WTC11 (cell line): Measurements from ENCODE around the gene TMEM108. TPM values are rescaled to one million over a fixed set of nuclear protein-coding genes. Genes with fewer than 3 reads are reported as not detected.

Experiments
- ATAC-seq: fragments of 200-7000 bp; cut with Tn5 transposase; 2 replicates; pipeline ENCODE4 v1.10.0; 2021; ENCODE audit warnings: mild to moderate bottlenecking, moderate library complexity
- CTCF ChIA-PET: fragments of 300-600 bp; sonication (Branson Sonifier 250); formaldehyde crosslinking; loops from one replicate; lab custom pipeline; 2021; ENCODE audit warnings: antibody characterized with exemption; lab: Charles Lee
- POLR2A ChIA-PET: fragments of 350-600 bp; sonication (Branson Sonifier 250); formaldehyde crosslinking; loops from one replicate; lab custom pipeline; 2021; ENCODE audit warnings: antibody characterized with exemption; lab: Charles Lee
- DNase-seq: peaks from one replicate; pipeline ENCODE4 v3.0.0; 2021; ENCODE audit warnings: low spot score
- H3K27ac Mint-ChIP-seq: 2 replicates; pipeline ENCODE4 v1.8.0; 2021; ENCODE audit warnings: mixed read lengths
- H3K27me3 Mint-ChIP-seq: 2 replicates; pipeline ENCODE4 v1.8.0; 2021; ENCODE audit warnings: low read depth, mild to moderate bottlenecking, moderate library complexity, mixed read lengths
- H3K36me3 Mint-ChIP-seq: 2 replicates; pipeline ENCODE4 v1.8.0; 2021; ENCODE audit warnings: mixed read lengths
- H3K4me1 Mint-ChIP-seq: 2 replicates; pipeline ENCODE4 v1.8.0; 2022; ENCODE audit warnings: mixed read lengths
- H3K4me3 Mint-ChIP-seq: 2 replicates; pipeline ENCODE4 v1.8.0; 2021; ENCODE audit warnings: mild to moderate bottlenecking, moderate library complexity, mixed read lengths
- H3K9me3 Mint-ChIP-seq: 2 replicates; pipeline ENCODE4 v1.8.0; 2021; ENCODE audit warnings: mixed read lengths
- EMX1 ChIP-seq: fragments of 250-450 bp; sonication (Bioruptor Pico); IDR thresholded peaks from 2 replicates; pipeline ENCODE4 v1.8.0; 2021; ENCODE audit warnings: mild to moderate bottlenecking
- FOXJ3 ChIP-seq: sonication (generic); formaldehyde crosslinking; IDR thresholded peaks from 2 replicates; pipeline ENCODE4 v1.9.0; 2021; ENCODE audit warnings: missing genetic modification reagents, mild to moderate bottlenecking, borderline replicate concordance
- HMGA2 ChIP-seq: fragments of 250-450 bp; sonication (Bioruptor Pico); IDR thresholded peaks from 2 replicates; pipeline ENCODE4 v1.4.0; 2021; ENCODE audit warnings: mild to moderate bottlenecking, moderate library complexity
- IRF2 ChIP-seq: sonication (generic); formaldehyde crosslinking; IDR thresholded peaks from 2 replicates; pipeline ENCODE4 v1.8.0; 2022; ENCODE audit warnings: low read depth, missing genetic modification reagents, borderline replicate concordance
- KAT7 ChIP-seq: sonication (generic); formaldehyde crosslinking; IDR thresholded peaks from 2 replicates; pipeline ENCODE4 v1.8.1; 2023; ENCODE audit warnings: missing genetic modification reagents, mild to moderate bottlenecking, borderline replicate concordance
- NFYB ChIP-seq: sonication (generic); formaldehyde crosslinking; conservative IDR thresholded peaks from 2 replicates; pipeline ENCODE4 v1.8.0; 2022; ENCODE audit warnings: low read depth, missing genetic modification reagents
- SP1 ChIP-seq: sonication (generic); formaldehyde crosslinking; conservative IDR thresholded peaks from 2 replicates; pipeline ENCODE4 v1.8.1; 2022; ENCODE audit warnings: missing genetic modification reagents
- ZNF219 ChIP-seq: sonication (generic); formaldehyde crosslinking; IDR thresholded peaks from 2 replicates; pipeline ENCODE4 v1.8.0; 2023; ENCODE audit warnings: missing genetic modification reagents, mild to moderate bottlenecking, borderline replicate concordance
- ZNF396 ChIP-seq: fragments of 250-450 bp; sonication (Bioruptor Pico); IDR thresholded peaks from 2 replicates; pipeline ENCODE4 v1.8.0; 2021; ENCODE audit warnings: mild to moderate bottlenecking, moderate library complexity, borderline replicate concordance
- total RNA-seq: library from RNA; stranded (reverse); gene quantifications from 3 replicates; pipeline ENCODE4 v1.2.3, GENCODE V29; 2021
- TF ChIP-seq, protein P1 (sequence below): sonication (generic); formaldehyde crosslinking; IDR thresholded peaks from 2 replicates; pipeline ENCODE4 v1.8.1; 2022; ENCODE audit warnings: mild to moderate bottlenecking, moderate library complexity, missing genetic modification reagents
- TF ChIP-seq, protein P2 (sequence below): sonication (generic); formaldehyde crosslinking; IDR thresholded peaks from 2 replicates; pipeline ENCODE4 v1.8.0; 2023; ENCODE audit warnings: missing genetic modification reagents, mild to moderate bottlenecking, borderline replicate concordance
- TF ChIP-seq, protein P3 (sequence below): sonication (generic); formaldehyde crosslinking; IDR thresholded peaks from 2 replicates; pipeline ENCODE4 v1.8.0; 2022; ENCODE audit warnings: missing genetic modification reagents
- TF ChIP-seq, protein P4 (sequence below): fragments of 250-450 bp; sonication (Bioruptor Pico); IDR thresholded peaks from 2 replicates; pipeline ENCODE4 v1.8.0; 2021; ENCODE audit warnings: mild to moderate bottlenecking
- TF ChIP-seq, protein P5 (sequence below): sonication (generic); formaldehyde crosslinking; IDR thresholded peaks from 2 replicates; pipeline ENCODE4 v1.8.0; 2022; ENCODE audit warnings: mild to moderate bottlenecking, missing genetic modification reagents
- TF ChIP-seq, protein P6 (sequence below): sonication (generic); formaldehyde crosslinking; IDR thresholded peaks from 2 replicates; pipeline ENCODE4 v1.8.1; 2023; ENCODE audit warnings: mild to moderate bottlenecking, missing genetic modification reagents, moderate library complexity
- TF ChIP-seq, protein P7 (sequence below): fragments of 250-450 bp; sonication (Bioruptor Pico); conservative IDR thresholded peaks from 2 replicates; pipeline ENCODE4 v1.9.0; 2021; ENCODE audit warnings: mild to moderate bottlenecking
- TF ChIP-seq, protein P8 (sequence below): sonication (generic); formaldehyde crosslinking; conservative IDR thresholded peaks from 2 replicates; pipeline ENCODE4 v1.8.1; 2022; ENCODE audit warnings: mild to moderate bottlenecking, missing genetic modification reagents

TMEM108 gene
- total RNA-seq, 1 experiment from 2014 or later: 14.7 TPM

DNA sequence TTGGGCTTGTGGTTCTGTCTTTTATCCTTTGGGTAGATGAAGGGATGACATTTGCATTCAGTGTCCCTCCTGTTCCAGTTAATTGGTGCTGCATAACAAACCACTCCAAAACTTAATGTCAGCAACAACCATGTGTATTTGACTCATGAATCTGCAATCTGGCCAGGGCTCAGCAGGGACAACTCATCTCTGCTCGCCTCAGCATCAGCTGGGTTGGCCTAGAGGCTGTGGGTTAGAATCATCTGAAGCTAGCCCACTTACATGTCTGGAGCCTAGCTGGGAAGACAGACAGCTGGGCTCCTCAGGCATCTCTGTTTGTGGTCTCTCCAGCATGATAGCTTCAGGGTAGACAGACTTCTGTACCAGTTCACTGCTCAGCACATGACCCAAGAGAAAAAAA lies 92.0 kb downstream of the TMEM108 start:
- 0 out of 2 replicates have a peak overlapping the region, but pooled peaks have one; percentile 42 for H3K27ac Mint-ChIP-seq

DNA sequence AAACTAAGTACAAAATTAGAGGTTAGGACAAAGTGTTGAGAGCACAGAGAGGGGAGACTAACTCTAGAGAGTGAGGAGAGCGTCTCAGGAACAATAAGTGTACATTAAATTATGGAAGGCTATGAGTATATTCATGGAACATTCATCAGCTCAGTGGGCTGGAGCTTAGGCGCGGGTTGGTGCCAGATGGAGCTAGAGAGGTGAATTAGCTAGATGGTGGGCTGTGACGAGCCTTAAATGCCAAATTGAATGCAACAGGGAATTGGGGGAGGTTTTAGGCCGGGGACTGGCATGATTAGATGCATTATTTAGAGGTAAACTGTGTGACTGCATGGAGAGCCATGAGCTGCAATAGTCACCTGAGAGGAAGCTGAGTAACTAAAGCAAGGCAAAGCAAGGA lies 97.1 kb downstream of the TMEM108 start:
- Mint-ChIP-seq H3K9me3 (peaks cover 8% of the 10 kb centered on the region), H3K27ac (0 out of 2 replicates have a peak overlapping the region, but pooled peaks have one; percentile 3), H3K4me1 (peaks cover 40% of the 10 kb centered on the region), H3K27me3 (no peaks in the 10 kb centered on the region), H3K36me3 (peaks cover 3% of the 10 kb centered on the region; the same call in 1 of the 2 replicates), H3K4me3 (no peak overlapping the region)
- CTCF ChIA-PET: interaction anchor here (1.0 to 1.2 kb wide), 2 partner anchors 139 to 404 kb away, joined by 4 to 5 read pairs; no protein-coding TSS in a partner anchor
- ATAC-seq (no peak), DNase-seq (no peak)
- POLR2A ChIA-PET: no interaction called here
- TF ChIP-seq, protein P1, sequence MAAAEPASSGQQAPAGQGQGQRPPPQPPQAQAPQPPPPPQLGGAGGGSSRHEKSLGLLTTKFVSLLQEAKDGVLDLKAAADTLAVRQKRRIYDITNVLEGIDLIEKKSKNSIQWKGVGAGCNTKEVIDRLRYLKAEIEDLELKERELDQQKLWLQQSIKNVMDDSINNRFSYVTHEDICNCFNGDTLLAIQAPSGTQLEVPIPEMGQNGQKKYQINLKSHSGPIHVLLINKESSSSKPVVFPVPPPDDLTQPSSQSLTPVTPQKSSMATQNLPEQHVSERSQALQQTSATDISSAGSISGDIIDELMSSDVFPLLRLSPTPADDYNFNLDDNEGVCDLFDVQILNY: no peak
- TF ChIP-seq, protein P2, sequence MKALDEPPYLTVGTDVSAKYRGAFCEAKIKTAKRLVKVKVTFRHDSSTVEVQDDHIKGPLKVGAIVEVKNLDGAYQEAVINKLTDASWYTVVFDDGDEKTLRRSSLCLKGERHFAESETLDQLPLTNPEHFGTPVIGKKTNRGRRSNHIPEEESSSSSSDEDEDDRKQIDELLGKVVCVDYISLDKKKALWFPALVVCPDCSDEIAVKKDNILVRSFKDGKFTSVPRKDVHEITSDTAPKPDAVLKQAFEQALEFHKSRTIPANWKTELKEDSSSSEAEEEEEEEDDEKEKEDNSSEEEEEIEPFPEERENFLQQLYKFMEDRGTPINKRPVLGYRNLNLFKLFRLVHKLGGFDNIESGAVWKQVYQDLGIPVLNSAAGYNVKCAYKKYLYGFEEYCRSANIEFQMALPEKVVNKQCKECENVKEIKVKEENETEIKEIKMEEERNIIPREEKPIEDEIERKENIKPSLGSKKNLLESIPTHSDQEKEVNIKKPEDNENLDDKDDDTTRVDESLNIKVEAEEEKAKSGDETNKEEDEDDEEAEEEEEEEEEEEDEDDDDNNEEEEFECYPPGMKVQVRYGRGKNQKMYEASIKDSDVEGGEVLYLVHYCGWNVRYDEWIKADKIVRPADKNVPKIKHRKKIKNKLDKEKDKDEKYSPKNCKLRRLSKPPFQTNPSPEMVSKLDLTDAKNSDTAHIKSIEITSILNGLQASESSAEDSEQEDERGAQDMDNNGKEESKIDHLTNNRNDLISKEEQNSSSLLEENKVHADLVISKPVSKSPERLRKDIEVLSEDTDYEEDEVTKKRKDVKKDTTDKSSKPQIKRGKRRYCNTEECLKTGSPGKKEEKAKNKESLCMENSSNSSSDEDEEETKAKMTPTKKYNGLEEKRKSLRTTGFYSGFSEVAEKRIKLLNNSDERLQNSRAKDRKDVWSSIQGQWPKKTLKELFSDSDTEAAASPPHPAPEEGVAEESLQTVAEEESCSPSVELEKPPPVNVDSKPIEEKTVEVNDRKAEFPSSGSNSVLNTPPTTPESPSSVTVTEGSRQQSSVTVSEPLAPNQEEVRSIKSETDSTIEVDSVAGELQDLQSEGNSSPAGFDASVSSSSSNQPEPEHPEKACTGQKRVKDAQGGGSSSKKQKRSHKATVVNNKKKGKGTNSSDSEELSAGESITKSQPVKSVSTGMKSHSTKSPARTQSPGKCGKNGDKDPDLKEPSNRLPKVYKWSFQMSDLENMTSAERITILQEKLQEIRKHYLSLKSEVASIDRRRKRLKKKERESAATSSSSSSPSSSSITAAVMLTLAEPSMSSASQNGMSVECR (CRISPR knock-in tag): no peak
- TF ChIP-seq ZNF396 (no peak), HMGA2 (CRISPR knock-in tag) (no peak), ZNF219 (CRISPR knock-in tag) (no peak), NFYB (CRISPR knock-in tag) (no peak), FOXJ3 (CRISPR knock-in tag) (no peak), SP1 (CRISPR knock-in tag) (no peak), IRF2 (CRISPR knock-in tag) (no peak), EMX1 (CRISPR knock-in tag) (no peak)
- TF ChIP-seq, protein P3, sequence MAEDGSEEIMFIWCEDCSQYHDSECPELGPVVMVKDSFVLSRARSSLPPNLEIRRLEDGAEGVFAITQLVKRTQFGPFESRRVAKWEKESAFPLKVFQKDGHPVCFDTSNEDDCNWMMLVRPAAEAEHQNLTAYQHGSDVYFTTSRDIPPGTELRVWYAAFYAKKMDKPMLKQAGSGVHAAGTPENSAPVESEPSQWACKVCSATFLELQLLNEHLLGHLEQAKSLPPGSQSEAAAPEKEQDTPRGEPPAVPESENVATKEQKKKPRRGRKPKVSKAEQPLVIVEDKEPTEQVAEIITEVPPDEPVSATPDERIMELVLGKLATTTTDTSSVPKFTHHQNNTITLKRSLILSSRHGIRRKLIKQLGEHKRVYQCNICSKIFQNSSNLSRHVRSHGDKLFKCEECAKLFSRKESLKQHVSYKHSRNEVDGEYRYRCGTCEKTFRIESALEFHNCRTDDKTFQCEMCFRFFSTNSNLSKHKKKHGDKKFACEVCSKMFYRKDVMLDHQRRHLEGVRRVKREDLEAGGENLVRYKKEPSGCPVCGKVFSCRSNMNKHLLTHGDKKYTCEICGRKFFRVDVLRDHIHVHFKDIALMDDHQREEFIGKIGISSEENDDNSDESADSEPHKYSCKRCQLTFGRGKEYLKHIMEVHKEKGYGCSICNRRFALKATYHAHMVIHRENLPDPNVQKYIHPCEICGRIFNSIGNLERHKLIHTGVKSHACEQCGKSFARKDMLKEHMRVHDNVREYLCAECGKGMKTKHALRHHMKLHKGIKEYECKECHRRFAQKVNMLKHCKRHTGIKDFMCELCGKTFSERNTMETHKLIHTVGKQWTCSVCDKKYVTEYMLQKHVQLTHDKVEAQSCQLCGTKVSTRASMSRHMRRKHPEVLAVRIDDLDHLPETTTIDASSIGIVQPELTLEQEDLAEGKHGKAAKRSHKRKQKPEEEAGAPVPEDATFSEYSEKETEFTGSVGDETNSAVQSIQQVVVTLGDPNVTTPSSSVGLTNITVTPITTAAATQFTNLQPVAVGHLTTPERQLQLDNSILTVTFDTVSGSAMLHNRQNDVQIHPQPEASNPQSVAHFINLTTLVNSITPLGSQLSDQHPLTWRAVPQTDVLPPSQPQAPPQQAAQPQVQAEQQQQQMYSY (CRISPR knock-in tag): no peak
- TF ChIP-seq, protein P4, sequence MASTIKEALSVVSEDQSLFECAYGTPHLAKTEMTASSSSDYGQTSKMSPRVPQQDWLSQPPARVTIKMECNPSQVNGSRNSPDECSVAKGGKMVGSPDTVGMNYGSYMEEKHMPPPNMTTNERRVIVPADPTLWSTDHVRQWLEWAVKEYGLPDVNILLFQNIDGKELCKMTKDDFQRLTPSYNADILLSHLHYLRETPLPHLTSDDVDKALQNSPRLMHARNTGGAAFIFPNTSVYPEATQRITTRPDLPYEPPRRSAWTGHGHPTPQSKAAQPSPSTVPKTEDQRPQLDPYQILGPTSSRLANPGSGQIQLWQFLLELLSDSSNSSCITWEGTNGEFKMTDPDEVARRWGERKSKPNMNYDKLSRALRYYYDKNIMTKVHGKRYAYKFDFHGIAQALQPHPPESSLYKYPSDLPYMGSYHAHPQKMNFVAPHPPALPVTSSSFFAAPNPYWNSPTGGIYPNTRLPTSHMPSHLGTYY (CRISPR knock-in tag): no peak
- TF ChIP-seq, protein P5, sequence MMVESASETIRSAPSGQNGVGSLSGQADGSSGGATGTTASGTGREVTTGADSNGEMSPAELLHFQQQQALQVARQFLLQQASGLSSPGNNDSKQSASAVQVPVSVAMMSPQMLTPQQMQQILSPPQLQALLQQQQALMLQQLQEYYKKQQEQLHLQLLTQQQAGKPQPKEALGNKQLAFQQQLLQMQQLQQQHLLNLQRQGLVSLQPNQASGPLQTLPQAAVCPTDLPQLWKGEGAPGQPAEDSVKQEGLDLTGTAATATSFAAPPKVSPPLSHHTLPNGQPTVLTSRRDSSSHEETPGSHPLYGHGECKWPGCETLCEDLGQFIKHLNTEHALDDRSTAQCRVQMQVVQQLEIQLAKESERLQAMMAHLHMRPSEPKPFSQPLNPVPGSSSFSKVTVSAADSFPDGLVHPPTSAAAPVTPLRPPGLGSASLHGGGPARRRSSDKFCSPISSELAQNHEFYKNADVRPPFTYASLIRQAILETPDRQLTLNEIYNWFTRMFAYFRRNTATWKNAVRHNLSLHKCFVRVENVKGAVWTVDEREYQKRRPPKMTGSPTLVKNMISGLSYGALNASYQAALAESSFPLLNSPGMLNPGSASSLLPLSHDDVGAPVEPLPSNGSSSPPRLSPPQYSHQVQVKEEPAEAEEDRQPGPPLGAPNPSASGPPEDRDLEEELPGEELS: no peak
- TF ChIP-seq, protein P6, sequence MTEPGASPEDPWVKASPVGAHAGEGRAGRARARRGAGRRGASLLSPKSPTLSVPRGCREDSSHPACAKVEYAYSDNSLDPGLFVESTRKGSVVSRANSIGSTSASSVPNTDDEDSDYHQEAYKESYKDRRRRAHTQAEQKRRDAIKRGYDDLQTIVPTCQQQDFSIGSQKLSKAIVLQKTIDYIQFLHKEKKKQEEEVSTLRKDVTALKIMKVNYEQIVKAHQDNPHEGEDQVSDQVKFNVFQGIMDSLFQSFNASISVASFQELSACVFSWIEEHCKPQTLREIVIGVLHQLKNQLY (CRISPR knock-in tag): no peak
- TF ChIP-seq, protein P7, sequence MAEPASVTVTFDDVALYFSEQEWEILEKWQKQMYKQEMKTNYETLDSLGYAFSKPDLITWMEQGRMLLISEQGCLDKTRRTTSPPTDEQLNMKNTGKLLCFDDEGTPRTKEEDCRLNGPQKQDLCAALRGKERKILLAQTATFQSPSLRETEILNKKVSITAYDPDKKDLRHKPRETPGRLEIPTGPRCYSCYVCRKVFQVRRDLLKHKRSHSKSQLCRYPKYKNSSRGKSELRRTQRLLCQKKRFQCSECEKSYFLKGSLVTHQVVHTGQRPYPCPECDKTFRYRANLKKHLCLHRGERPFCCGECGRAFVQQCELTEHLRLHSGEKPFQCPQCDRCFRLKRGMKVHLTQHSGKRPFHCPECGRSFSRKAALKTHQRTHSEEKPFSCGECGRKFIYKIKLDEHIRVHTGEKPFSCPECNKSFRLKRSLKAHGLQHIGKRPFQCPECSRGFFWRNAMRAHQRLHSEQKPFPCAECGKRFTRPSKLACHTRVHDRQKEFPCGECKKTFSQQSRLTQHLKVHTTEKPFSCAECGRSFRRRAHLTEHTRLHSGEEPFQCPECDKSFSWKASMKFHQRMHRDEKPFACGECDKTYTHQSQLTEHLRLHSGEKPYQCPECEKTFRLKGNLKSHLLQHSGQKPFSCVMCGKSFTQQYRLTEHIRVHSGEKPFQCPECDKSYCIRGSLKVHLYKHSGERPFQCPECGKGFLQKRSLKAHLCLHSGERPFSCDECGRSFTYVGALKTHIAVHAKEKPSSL: no peak

More for the DNA sequence above, 92.0 kb downstream of the TMEM108 start:
- TF ChIP-seq, protein P8, sequence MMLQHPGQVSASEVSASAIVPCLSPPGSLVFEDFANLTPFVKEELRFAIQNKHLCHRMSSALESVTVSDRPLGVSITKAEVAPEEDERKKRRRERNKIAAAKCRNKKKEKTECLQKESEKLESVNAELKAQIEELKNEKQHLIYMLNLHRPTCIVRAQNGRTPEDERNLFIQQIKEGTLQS (CRISPR knock-in tag): no peak
- no peak for TF ChIP-seq KAT7 (CRISPR knock-in tag)
- Mint-ChIP-seq H3K4me3 (no peak overlapping the region), H3K4me1 (peaks cover 16% of the 10 kb centered on the region), H3K36me3 (no peaks in the 10 kb centered on the region), H3K27me3 (no peaks in the 10 kb centered on the region), H3K9me3 (no peaks in the 10 kb centered on the region)
- POLR2A ChIA-PET: no interaction called here
- DNase-seq (no peak), ATAC-seq (peak; percentile 36; the same call in 1 of the 2 replicates)
- CTCF ChIA-PET: no interaction called here
